ENCODE results near the gene SAXO2.
"Not testable (repeated sequence)": the region's sequence is repeated elsewhere in the genome, so short reads cannot be mapped to it uniquely, and the experiment has no call there.

- not testable (repeated sequence) for TF ChIP-seq CTCF, POLR2A, EP300, POLR2AphosphoS5 (IDR thresholded peaks at IDR 0.05)
These were observed 64.3 kb downstream of the SAXO2 start for GRCh38 chr15:82326896-82327295.
